Transverse colon (tissue), 4 donors: ENCODE data around the gene CD47.

Experiments
- POLR2A ChIP-seq: fragments of 450-650 bp; IDR thresholded peaks from one replicate; pipeline ENCODE4 v1.6.1; 2016; ENCODE audit warnings: antibody characterized with exemption, mild to moderate bottlenecking, moderate library complexity
- POLR2AphosphoS5 ChIP-seq, 3 donors: sonication (generic); formaldehyde crosslinking; IDR thresholded peaks; one replicate each; pipeline ENCODE4 v1.6.1; 2016; ENCODE audit warnings: antibody characterized with exemption in 3 of 3
- TF ChIP-seq, protein P1 (sequence below), 5 experiments: fragments of 200-600 bp in 3 of 5; fragments of 450-650 bp in 2 of 5; sonication (generic) in 3 of 5; IDR thresholded peaks; 1 replicate in 2 of 5; 2 replicates in 3 of 5; pipeline ENCODE4 v1.5.1; 2016 to 2017; ENCODE audit warnings: antibody characterized with exemption in 5 of 5, inconsistent platforms in 3 of 5, mild to moderate bottlenecking in 2 of 5, moderate library complexity in 1 of 5

DNA sequence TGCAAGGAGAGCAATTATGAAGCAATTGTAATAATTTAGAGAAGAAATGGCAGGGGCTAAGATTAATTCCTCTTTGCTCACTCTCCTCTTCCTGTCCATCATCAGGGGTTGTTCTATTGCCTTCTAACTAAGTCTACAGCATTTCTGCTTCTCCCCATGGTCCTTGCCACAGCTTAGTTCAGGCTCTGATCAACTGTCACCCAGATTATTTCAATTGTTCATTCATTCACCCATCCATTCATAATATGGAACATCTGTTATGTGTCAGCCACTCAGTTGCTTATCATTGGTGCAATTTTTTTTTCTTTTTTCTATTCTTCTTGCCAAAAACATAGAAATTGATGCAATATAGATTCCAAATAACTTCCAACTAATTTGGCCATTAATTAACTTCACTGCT lies 93.2 kb downstream of the CD47 start:
- no peak for TF ChIP-seq POLR2AphosphoS5 (IDR thresholded peaks at IDR 0.05)
- TF ChIP-seq, protein P1, sequence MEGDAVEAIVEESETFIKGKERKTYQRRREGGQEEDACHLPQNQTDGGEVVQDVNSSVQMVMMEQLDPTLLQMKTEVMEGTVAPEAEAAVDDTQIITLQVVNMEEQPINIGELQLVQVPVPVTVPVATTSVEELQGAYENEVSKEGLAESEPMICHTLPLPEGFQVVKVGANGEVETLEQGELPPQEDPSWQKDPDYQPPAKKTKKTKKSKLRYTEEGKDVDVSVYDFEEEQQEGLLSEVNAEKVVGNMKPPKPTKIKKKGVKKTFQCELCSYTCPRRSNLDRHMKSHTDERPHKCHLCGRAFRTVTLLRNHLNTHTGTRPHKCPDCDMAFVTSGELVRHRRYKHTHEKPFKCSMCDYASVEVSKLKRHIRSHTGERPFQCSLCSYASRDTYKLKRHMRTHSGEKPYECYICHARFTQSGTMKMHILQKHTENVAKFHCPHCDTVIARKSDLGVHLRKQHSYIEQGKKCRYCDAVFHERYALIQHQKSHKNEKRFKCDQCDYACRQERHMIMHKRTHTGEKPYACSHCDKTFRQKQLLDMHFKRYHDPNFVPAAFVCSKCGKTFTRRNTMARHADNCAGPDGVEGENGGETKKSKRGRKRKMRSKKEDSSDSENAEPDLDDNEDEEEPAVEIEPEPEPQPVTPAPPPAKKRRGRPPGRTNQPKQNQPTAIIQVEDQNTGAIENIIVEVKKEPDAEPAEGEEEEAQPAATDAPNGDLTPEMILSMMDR (IDR thresholded peaks at IDR 0.05) = no peak
- TF ChIP-seq POLR2A = no peak
